HG02642 (cell line): Measurements from ENCODE around the gene UBE2D3.

Experiments
- ATAC-seq: cut with Tn5 transposase; IDR thresholded peaks from one replicate; pipeline ENCODE4 v1.9.1; 2021; ENCODE audit warnings: mild to moderate bottlenecking; ENCODE audit not compliant: unreplicated experiment, poor library complexity

The UBE2D3 gene

DNA sequence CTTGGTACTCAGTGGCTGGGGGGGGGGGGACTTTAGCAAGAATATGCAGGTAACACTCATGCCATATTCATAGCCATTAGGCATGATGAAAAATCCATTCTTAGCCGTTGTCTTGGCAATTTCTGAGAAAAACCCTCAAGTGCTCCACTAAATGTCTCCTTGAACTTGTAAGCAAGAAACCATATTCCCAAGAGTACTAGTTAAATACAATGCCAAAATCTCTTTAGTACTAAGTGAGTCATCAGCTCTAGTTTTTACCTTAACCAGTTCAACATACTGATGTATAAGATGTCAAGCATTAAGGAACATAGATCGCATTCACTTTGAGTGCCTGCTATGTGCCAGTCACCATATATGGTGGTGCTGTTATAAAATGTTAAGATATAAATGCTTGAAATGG, 27.5 kb downstream of the UBE2D3 start:
- no peak for ATAC-seq

DNA sequence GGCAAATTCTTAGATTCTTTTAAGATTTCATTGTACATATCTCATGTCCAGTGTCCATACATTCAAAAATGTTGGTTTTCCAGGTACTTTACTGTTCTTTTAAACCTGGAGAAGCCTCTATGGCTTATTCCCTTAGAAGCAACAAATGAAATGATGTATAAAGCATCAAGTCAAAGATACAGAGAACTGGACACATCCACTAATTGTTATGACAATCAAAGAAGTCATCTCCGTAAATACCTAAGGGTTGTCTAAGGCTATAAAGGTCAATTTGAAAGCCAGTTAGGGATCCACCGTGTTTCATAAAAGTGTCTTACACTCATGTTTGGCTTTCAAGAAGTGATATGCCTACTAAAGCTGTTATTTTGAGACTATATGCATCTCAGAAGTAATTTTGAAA, 32.4 kb downstream of the UBE2D3 start:
- ATAC-seq = no peak

DNA sequence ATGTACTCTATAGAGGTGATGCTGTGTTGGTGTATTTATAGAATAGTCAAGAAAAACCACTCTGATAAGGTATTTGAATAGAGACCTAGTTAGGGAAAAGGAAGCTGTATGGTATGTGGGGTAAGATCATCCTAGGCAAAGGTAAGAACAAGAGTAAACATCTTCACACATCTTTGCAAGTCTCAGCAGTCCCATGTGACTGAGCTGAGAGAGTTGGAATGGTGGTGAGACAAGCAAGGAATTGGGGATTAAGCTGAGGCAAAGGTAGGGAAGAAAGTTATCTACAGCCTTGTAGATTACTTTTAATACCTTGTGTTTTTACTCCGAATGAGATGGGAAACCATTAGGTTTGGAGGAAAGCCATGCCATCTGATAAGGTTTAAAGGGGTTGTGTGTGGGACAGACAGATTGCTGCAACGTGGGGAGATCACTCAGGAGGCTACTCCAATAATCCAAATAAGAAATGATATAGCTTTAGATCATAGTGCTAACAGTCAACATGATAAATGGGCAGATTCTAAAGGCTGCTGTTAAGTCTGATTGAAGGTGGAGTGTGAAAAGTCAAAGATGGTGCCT, 34.9 kb downstream of the UBE2D3 start:
- no peak for ATAC-seq

DNA sequence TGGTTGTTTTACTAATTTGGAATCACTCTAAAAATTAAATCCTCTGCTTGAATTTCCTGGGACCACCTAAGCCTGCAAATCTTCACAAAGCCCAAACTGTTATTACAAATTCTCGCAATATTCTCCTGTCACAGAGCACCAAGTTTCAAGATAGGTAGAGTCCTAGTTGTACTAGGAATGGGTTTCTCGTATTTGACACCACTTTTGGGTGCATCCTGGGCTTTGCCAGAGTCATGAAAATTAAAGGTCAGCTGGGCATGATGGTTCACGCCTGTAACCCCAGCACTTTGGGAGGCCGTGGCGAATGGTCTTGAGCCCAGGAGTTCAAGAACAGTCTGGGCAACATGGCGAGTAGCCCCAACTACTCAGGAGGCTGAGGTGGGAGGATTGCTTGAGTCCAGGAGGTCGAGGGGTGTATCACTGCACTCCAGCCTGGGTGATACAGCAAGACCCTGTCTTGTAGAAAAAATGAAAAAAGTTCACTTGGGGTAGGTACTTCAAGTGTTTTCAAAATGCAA, 36.0 kb downstream of the UBE2D3 start:
- no peak for ATAC-seq

DNA sequence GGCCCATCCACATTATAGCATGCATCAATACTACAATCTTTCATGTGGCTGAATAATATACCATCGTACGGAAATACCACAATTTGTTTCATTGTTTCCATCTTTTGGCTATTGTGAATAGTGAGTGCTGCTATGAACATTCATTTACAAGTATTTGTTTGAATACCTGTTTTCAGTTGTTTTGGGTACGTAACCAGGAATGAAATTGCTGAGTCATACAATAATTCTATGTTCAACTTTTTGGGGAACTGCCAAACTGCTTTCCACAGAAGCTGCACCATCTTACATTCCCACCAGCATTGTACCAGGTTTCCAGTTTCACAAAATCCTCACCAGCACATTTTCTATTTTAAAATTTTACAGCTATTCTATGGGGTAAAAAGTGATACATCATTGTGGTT, 38.0 kb downstream of the UBE2D3 start:
- no peak for ATAC-seq

DNA sequence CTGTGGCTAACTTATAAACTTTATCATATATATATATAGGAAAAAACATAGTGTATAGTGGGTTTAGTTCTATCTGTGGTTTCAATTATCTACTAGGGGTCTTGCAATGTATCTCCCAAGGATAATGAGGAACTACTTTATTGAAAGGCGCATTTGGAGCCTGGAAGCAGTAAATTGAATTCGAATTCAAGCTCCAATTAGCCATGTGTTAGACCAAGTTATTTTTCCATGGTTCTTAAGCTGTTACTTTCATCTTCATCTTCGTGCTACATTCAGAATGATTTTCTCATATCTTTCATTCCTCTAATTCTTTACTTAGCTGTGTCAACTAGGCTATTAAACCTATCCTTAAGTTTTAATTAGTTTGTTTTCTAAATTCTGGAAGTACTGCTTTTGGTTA, 39.4 kb downstream of the UBE2D3 start:
- ATAC-seq = no peak

DNA sequence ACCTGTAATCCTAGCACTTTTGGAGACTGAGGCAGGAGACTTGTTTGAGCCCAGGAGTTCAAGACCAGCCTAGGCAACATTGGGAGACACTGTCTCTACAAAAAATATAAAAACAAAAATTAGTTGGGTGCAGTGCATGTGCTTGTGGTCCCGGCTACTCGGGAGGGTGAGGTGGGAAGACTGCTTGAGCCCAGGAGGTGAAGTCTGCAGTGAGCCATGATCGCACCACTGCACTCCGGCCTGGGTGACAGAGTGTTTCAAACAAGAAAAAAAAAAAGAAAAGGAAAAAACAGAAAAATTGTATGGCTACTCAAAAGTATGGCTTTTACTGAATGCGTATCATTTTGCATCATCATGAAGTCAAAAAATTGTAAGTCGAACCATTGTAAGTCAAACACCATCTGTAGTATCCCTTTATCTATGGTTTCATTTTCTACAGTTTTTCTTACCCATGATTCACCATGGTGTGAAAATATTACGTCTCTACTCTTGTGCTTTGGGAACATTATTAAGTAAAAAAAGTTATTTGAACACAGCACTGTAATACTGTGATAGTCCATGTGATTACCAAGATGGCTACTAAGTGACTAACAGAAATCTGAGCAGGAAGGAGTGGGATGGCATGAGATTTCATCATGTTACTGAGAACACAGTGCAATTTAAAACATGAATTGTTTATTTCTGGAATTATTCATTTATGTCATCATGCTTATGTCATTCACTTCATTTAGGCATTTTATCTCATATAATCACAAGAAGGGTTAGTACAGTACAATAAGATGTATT, 40.1 kb downstream of the UBE2D3 start:
- ATAC-seq = no peak

DNA sequence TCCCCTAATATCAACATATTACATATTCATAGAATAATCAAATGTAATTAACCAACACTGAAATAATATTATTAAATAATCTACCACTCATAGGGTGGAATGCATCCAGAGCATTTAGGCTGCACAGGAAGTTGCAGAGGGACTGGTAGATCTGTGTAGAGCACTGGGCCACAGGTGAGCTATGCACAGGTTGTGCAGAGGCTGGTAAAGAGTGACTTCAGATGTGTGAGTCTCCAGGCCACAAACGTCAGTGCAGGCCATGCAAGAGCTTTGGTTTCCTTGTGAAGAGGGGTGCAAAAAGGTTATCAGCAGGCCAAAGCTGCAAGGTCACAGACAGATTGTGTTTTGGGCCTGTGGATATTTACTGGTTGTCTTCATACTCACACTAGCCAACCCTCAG, 41.1 kb downstream of the UBE2D3 start:
- no peak for ATAC-seq

DNA sequence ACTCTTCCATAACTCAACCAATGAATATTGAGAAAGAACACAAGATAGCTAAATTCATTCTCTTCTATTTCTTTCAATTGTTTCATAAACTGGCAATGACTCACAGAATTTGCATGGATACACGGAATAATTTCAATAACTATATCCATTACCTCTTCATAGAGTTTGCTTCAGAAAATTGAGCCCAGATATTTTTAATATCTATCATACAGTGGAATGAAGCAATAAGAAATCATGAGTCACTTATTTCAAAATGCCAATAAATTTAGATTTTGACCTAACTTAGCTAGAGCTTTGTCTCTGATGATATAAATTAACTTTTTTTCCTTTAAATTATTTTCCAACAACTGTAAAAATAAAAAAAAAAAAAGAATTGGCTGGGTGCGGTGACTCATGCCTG, 44.3 kb downstream of the UBE2D3 start:
- no peak for ATAC-seq

DNA sequence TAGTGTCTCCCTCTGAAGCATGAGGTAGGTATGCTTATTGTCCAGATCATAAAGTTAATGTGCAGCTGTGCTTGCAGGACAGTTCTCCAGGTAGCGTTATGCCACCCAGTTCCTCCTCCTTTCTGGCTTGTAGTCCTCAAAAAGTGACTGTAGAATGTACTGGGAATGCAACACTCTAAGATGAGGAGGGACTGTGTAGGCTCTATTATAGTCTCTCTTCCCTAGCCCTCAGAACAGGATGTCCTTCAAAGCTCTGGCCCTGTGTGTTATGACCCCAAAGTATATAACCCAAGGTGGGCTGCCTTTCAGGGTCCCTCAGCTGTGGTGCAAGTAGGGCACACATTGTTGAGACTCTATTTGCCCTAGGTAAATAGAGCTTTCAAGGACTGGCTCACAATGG, 45.8 kb downstream of the UBE2D3 start:
- no peak for ATAC-seq

DNA sequence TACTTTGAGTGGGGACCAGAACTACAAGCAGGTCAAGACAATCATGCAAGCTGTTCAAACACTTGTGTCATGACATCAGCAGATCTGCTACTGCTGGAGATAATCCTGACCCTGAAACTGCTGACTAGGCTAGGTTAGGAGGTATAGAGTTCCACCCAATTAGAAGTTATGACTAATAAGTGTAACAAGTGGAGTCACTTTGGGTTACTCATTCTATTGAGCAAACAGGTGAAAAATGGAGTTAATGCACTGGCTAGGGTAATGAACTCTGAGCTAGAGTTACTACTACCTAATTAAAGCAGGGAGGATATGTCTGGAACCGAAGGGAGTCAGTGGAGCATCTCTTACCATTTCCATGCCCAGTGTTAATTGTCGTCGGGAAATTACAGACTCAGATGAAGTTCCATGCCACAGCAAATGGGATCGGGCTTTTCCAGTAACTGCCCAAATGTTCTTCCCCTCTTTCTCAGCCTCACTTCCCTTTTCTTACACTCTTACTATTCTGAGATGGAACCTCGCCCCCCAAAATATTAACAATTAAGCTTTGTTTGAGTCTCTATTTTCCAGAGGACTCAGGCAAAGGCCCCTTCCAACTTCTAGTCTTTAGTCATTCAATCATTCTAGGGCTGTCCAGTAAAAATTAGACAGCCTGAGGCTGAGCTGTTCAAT, 46.7 kb downstream of the UBE2D3 start:
- ATAC-seq = no peak

DNA sequence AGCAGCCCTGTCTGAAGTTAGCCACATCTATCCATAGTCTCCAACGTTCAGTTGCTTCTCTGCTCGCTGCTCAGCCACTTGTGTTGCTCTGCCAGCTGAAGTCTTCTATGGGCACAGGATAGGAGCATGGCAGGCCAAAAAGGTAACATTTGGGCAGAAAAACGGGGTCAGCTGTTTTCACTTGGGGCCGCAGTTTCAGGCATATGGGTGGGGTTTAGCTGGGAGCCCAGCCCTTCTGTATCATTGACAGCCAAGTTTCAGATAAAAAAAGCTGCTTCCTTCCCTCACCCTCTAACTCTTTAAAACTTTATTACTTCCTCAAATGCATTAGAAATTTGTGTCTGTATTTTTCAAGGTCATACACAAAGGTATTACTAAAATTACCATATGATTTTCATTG, 48.1 kb downstream of the UBE2D3 start:
- ATAC-seq = no peak

DNA sequence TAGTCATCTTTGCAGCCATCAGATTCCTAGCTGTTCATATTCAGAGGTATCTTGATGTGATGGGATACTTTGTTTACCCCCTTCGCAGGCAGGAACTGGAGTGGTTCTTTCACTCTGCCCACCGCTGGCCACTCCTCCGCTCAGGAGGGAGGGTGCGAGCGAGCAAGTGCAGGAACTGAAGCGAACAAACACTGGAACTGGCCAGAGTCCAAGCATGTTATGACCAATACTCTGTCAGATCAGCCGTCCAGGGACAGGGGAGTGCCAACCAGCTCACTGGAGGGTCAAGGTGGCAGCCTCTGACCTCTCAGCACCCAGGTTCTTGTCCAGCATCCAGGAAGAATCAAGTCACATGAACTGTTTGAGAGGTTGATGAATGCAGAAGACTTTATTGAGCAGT, 48.6 kb downstream of the UBE2D3 start:
- no peak for ATAC-seq

DNA sequence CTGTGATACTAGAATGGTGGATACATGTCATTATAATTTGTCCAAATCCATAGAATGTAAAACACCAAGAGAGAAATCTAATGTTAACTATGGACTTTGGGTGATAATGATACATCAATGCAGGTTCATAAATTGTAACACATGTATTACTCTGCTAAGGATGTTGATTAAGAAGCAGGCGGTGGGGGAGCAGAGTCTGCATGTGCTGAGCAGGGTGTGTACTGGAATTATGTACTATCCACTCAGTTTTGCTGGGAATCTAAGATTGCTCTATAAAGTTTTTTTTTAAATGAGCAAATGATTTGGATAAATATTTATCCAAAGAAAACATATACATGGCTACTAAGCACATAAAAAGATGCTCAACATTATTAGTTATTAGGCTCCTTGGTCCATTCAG, 51.5 kb downstream of the UBE2D3 start:
- no peak for ATAC-seq

DNA sequence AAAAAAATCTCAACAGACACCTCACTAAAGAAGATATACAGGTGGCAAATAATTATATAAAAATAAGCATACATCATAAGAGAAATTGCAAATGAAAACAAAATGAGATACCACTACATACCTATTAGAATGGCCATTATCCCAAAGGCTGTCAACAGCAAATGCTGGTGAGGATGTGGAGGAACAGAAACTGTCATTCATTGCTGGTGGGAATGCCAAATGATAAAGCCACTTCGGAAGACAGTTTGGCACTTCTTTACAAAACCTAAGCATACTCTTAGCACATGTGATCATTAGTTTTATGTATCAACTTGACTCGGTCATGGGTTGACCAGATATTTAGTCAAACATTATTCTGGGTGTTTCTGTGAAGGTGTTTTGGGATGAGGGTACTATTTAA, 53.1 kb downstream of the UBE2D3 start:
- ATAC-seq = no peak

DNA sequence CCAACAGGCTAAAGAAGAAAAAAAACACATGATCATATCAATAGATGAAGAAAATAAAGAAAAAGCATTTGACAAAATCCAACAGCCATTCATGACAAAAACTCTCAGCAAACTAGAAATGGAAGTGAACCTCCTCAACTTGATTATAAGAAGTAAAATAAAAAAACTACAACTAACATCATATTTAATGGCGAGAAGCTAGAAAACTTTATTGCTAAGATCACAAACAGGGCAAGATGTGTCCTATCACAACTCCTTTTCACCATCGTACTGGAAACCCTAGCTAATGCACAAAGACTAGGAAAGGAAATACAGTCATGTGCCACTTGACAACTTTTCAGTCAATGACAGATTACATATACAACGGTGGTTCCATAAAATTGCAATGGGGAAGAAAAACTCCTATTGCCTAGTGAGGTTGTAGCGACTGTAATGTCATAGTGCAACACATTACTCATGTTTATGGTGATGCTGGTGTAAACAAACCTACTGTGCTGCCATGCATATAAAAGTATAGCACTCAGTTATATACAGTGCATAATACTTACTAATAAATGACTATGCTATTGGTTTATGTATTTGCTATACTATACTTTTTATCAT, 54.5 kb downstream of the UBE2D3 start:
- no peak for ATAC-seq

DNA sequence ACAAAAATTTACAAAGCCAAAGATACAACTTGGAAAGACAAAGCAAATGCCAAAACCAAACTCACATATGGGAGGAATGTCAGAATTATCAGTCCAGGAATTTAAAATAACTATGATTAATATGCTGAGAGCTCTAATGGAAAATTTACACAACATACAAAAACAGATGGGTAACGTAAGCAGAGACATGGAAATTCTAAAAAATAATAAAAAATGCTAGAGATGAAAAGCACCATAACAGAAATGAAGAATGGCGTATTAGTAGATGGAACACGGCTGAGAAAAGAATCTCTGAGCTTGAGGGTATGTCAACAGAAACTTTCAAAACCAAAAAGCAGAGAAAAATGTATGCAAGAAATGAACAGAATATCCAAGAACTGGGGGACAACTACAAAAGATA, 62.5 kb downstream of the UBE2D3 start:
- ATAC-seq = no peak

DNA sequence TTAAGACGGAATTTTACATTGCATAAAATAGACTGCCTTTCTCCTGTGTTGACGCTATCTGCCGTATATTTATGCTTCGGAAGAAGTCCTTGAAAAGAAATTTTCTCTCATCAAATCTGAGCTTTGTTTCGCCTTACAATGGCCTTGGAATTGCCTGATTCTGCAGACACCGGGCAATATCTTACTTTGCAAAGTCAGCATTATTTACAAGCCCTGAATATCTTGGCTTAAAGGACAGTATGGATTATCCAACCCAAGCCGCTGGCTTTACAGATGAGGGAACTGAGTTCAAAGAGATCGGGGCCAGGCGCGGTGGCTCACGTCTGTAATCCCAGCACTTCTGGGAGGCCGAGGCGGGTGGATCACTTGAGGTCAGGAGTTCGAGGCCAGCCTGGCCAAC, 65.4 kb downstream of the UBE2D3 start:
- no peak for ATAC-seq

DNA sequence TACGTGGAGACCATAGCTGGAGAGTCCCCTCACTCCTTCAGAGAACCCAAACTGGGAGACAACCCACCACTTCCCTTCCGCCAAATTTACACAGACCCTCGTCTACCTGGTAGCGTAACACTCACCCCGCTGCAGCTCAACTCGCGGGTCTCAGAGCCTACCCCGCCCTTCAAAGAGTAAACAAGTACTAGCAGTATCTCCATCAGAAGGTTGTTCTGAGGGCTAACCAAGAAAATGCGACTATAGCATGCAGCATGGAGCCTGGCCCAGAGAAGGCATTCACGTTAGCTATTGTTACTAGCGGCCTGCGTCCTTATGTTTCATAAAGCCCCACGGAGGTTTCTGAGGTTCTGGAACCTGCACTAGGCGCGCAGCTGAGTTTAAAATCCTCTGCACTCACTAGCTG, 66.1 kb downstream of the UBE2D3 start:
- ATAC-seq = peak; percentile 11

DNA sequence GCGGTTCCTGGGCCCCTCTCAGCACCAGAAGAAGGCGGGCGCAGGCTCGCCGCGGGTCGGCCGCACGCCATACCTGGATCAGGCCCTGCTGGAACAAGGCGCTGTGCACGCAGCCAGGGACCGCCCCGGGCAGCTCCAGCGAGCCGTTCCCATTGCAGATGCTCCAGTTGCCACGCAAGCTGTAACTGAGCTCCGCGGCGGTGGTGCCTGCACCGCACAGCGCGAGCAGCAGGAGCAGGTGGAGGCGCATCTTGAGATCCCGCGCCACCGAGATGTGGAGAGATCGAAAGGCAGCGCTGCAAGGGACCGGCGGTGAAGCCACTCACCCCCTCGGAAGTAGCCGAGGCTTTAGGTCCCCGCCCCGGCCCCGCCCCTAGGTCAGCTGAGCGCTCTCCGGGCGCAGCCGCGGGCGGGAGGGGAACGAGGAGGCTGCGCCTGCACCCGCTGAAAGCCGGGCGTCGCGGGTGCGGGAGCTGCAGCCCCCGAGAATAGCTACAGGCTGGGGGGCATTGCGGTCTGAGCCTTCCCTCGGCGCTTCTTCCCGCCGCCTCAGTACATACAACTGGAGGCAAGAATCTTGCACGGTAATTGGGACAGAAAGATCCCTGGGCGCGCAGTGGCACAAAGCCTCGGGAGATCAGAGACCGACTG, 66.6 kb downstream of the UBE2D3 start, which contains the start of gene MANBA:
TSS of gene MANBA (minus strand) at position 324 of the 651 bp plus-strand sequence. CDS start at position 250, 74 bp downstream.
- peak; percentile 94 for ATAC-seq
